B cell (primary cell): ENCODE measurements around the gene DYNLT2. TPM values are rescaled to one million over a fixed set of nuclear protein-coding genes. Genes with fewer than 3 reads are reported as not detected.

Experiments
- ATAC-seq: fragments of 200-7000 bp; cut with Tn5 transposase; one replicate; pipeline ENCODE4 v1.10.0; 2021; ENCODE audit warnings: low read depth, mild to moderate bottlenecking, moderate number of reproducible peaks, moderate library complexity
- CTCF ChIA-PET: fragments of 350-600 bp; sonication (Branson Sonifier 250); formaldehyde crosslinking; loops from one replicate; lab custom pipeline; 2021; ENCODE audit warnings: antibody characterized with exemption, inconsistent platforms; lab: Charles Lee
- POLR2A ChIA-PET: fragments of 350-600 bp; sonication (Branson Sonifier 250); formaldehyde crosslinking; loops from one replicate; lab custom pipeline; 2021; ENCODE audit warnings: antibody characterized with exemption; lab: Charles Lee
- DNase-seq: peaks from one replicate; pipeline ENCODE4 v3.0.0; 2013
- H2AFZ ChIP-seq: 2 replicates; pipeline ENCODE4 v1.6.1; 2012; ENCODE audit warnings: mild to moderate bottlenecking, low read depth, low read length; ENCODE audit not compliant: insufficient read depth, poor library complexity, severe bottlenecking
- H3K27ac ChIP-seq, 2 donors: 1 replicate in 1 of 2; 2 replicates in 1 of 2; pipeline ENCODE4 v1.5.1; 2012 to 2013; ENCODE audit warnings: low read length in 2 of 2, mild to moderate bottlenecking in 2 of 2, moderate library complexity in 1 of 2
- H3K27me3 ChIP-seq, 4 experiments: fragments of 200-600 bp in 1 of 4; sonication (generic) in 1 of 4; replicated peaks in 1 of 4; 1 replicate in 2 of 4; 2 replicates in 2 of 4; pipeline versions ENCODE4 v1.6.1 to v1.7.0; 2013 to 2016; ENCODE audit warnings: low read length in 3 of 4, mild to moderate bottlenecking in 2 of 4, mixed read lengths in 1 of 4, moderate library complexity in 1 of 4; ENCODE audit not compliant: insufficient read depth in 4 of 4, control insufficient read depth in 3 of 4; ENCODE audit errors: control extremely low read depth in 1 of 4
- H3K36me3 ChIP-seq, 2 experiments: replicated peaks in 1 of 2; 1 replicate in 1 of 2; 2 replicates in 1 of 2; pipeline versions ENCODE4 v1.6.1 to v1.7.1; 2013; ENCODE audit warnings: low read length in 1 of 2; ENCODE audit not compliant: insufficient read depth in 2 of 2, control insufficient read depth in 1 of 2; ENCODE audit errors: control extremely low read depth in 1 of 2, extremely low read depth in 1 of 2
- H3K4me1 ChIP-seq, 2 donors: fragments of 200-600 bp in 1 of 2; sonication (generic) in 1 of 2; 1 replicate in 1 of 2; 2 replicates in 1 of 2; pipeline versions ENCODE4 v1.5.1 to v1.6.1; 2013 to 2017; ENCODE audit warnings: low read length in 2 of 2; ENCODE audit not compliant: control insufficient read depth in 2 of 2, insufficient read depth in 2 of 2
- H3K4me2 ChIP-seq: replicated peaks from 2 replicates; pipeline ENCODE3; 2012; ENCODE audit warnings: mild to moderate bottlenecking, low read depth, low read length; ENCODE audit not compliant: poor library complexity, severe bottlenecking
- H3K4me3 ChIP-seq, 5 experiments: fragments of 200-600 bp in 1 of 5; sonication (generic) in 1 of 5; 1 replicate in 3 of 5; 2 replicates in 2 of 5; pipeline versions ENCODE4 v1.5.1 to v1.7.0; 2011 to 2016; ENCODE audit warnings: low read length in 4 of 5, mild to moderate bottlenecking in 4 of 5, low read depth in 2 of 5, control low read depth in 1 of 5, moderate library complexity in 1 of 5; ENCODE audit not compliant: insufficient read depth in 1 of 5; ENCODE audit errors: control extremely low read depth in 1 of 5, extremely low read depth in 1 of 5
- H3K79me2 ChIP-seq: fragments of 200-600 bp; sonication (generic); one replicate; pipeline ENCODE4 v1.6.0; 2016; ENCODE audit warnings: low read length; ENCODE audit not compliant: control insufficient read depth, insufficient read depth
- H3K9ac ChIP-seq: fragments of 200-600 bp; sonication (generic); 2 replicates; pipeline ENCODE4 v1.6.1; 2017; ENCODE audit warnings: mild to moderate bottlenecking, low read length, moderate library complexity
- H3K9me3 ChIP-seq, 3 donors: one replicate each; pipeline versions ENCODE4 v1.6.1 to v1.7.1; 2013; ENCODE audit warnings: low read length in 2 of 3; ENCODE audit not compliant: control insufficient read depth in 2 of 3, insufficient read depth in 1 of 3; ENCODE audit errors: control extremely low read depth in 1 of 3
- H4K20me1 ChIP-seq: 2 replicates; pipeline ENCODE4 v1.6.0; 2012; ENCODE audit warnings: mild to moderate bottlenecking, low read length; ENCODE audit not compliant: insufficient read depth, control insufficient read depth, poor library complexity, severe bottlenecking
- H3K27ac Mint-ChIP-seq: one replicate; pipeline ENCODE4 v1.8.0; 2021; ENCODE audit warnings: mixed read lengths
- H3K27me3 Mint-ChIP-seq: one replicate; pipeline ENCODE4 v1.8.0; 2021; ENCODE audit warnings: mixed read lengths
- H3K4me1 Mint-ChIP-seq: one replicate; pipeline ENCODE4 v1.8.0; 2021; ENCODE audit warnings: mixed read lengths
- H3K4me3 Mint-ChIP-seq: one replicate; pipeline ENCODE4 v1.8.0; 2021; ENCODE audit warnings: mixed read lengths
- H3K9me3 Mint-ChIP-seq: one replicate; pipeline ENCODE4 v1.8.0; 2022; ENCODE audit warnings: mixed read lengths; ENCODE audit not compliant: insufficient read depth
- CTCF ChIP-seq: fragments of 200-600 bp; IDR thresholded peaks from one replicate; pipeline ENCODE4 v1.8.0; 2022; ENCODE audit warnings: antibody characterized with exemption, mild to moderate bottlenecking
- EZH2 ChIP-seq: IDR thresholded peaks from 2 replicates; pipeline ENCODE4 v1.6.1; 2012; ENCODE audit warnings: borderline replicate concordance, low read depth, mild to moderate bottlenecking, moderate library complexity, low read length; ENCODE audit not compliant: insufficient read depth, poor library complexity, severe bottlenecking
- WGBS: methylation state at CpG from one replicate; pipeline ENCODE4 v1.1.5; 2013; ENCODE audit warnings: missing lambda C conversion rate; ENCODE audit not compliant: insufficient coverage; 5-methylcytosine and 5-hydroxymethylcytosine counted together
- intact Hi-C: fragments of 100-400 bp; cut with micrococcal nuclease; formaldehyde crosslinking; loops from one replicate; pipeline ENCODE4 v1.10.0; 2022
- polyA plus RNA-seq: library from polyadenylated mRNA; depleted of rRNA; stranded (reverse); fragments of >200 nt; gene quantifications from 2 replicates; pipeline ENCODE4 v1.2.3, GENCODE V29; 2012
- total RNA-seq, 2 donors: library from RNA; stranded (reverse); fragments of 120-200 nt in 1 of 2; gene quantifications; 1 replicate in 1 of 2; 2 replicates in 1 of 2; pipeline versions ENCODE4 v1.2.3 to v1.2.4, GENCODE V29; 2013 to 2022

Gene DYNLT2
- total and polyA plus RNA-seq, 2 donors (not counting 1 experiment from before 2014, with no cell fraction given): 2.4 to 7.2 TPM

GRCh38 chr6:169799474-169799926, 48.1 kb upstream of the DYNLT2 start:
- POLR2A ChIA-PET: no interaction called here
- TF ChIP-seq CTCF: no peak
- no peak for TF ChIP-seq EZH2
- H3K4me3 ChIP-seq: no peak overlapping the region
- no peaks in the 10 kb centered on the region for H3K9me3 ChIP-seq
- intact Hi-C loops: loop anchor here (10.0 kb wide), 1 partner anchor 145 kb away; no protein-coding TSS in a partner anchor
- no peak for ATAC-seq
- no peak overlapping the region for H3K4me3 Mint-ChIP-seq
- CTCF ChIA-PET: no interaction called here
- peaks cover 45% of the 10 kb centered on the region for H3K27me3 Mint-ChIP-seq
- H3K4me1 ChIP-seq: peaks cover 3 to 4% of the 10 kb centered on the region in 2 donors
- no peak overlapping the region for H3K27ac Mint-ChIP-seq
- H3K27me3 ChIP-seq: peaks cover 0 to 5% (median 0%) of the 10 kb centered on the region in 4 experiments
- H4K20me1 ChIP-seq: no peaks in the 10 kb centered on the region
- no peaks in the 10 kb centered on the region for H3K9me3 Mint-ChIP-seq
- no peak overlapping the region for H3K4me2 ChIP-seq
- H3K4me1 Mint-ChIP-seq: peaks cover 17% of the 10 kb centered on the region
- no peaks in the 10 kb centered on the region for H3K79me2 ChIP-seq
- no peaks in the 10 kb centered on the region for H3K36me3 ChIP-seq
- no peak overlapping the region for H3K9ac ChIP-seq
- WGBS: 97% methylated on average over 3 of the region's 7 CpGs
- no peak for DNase-seq
- no peak overlapping the region for H2AFZ ChIP-seq
- no peak overlapping the region for H3K27ac ChIP-seq

GRCh38 chr6:169798764-169799473, 47.5 kb upstream of the DYNLT2 start:
- Histone ChIP-seq H4K20me1 (no peaks in the 10 kb centered on the region), H3K4me2 (no peak overlapping the region), H3K27me3 (peaks cover 0 to 5% (median 0%) of the 10 kb centered on the region in 4 experiments), H3K27ac (no peak overlapping the region), H3K9me3 (no peaks in the 10 kb centered on the region), H3K36me3 (no peaks in the 10 kb centered on the region), H3K79me2 (no peaks in the 10 kb centered on the region), H3K4me1 (peaks cover 3 to 4% of the 10 kb centered on the region in 2 donors), H2AFZ (no peak overlapping the region), H3K9ac (no peak overlapping the region), H3K4me3 (no peak overlapping the region)
- ATAC-seq (no peak), DNase-seq (no peak)
- 92% methylated on average over 6 of the region's 10 CpGs for WGBS
- no peak for TF ChIP-seq CTCF
- peaks cover 43% of the 10 kb centered on the region for H3K27me3 Mint-ChIP-seq
- CTCF ChIA-PET: interaction anchor here (1.3 kb wide), 1 partner anchor 9 kb away, joined by 3 read pairs; no protein-coding TSS in a partner anchor
- H3K27ac Mint-ChIP-seq: no peak overlapping the region
- H3K4me1 Mint-ChIP-seq: peaks cover 12% of the 10 kb centered on the region
- POLR2A ChIA-PET: no interaction called here
- no peak overlapping the region for H3K4me3 Mint-ChIP-seq
- H3K9me3 Mint-ChIP-seq: no peaks in the 10 kb centered on the region
- intact Hi-C loops: loop anchor here (10.0 kb wide), 1 partner anchor 146 kb away; no protein-coding TSS in a partner anchor
